NK-92 treated with Interleukin-12 subunit alpha and Interleukin-12 subunit beta, amount 100 ng/mL, for 24 hours (cell line): ENCODE results near the gene KRTAP20-1.

ENCODE experiments used
- DNase-seq: peaks from one replicate; lab custom pipeline; 2025; lab: John Stamatoyannopoulos, UW

The KRTAP20-1 gene

DNA sequence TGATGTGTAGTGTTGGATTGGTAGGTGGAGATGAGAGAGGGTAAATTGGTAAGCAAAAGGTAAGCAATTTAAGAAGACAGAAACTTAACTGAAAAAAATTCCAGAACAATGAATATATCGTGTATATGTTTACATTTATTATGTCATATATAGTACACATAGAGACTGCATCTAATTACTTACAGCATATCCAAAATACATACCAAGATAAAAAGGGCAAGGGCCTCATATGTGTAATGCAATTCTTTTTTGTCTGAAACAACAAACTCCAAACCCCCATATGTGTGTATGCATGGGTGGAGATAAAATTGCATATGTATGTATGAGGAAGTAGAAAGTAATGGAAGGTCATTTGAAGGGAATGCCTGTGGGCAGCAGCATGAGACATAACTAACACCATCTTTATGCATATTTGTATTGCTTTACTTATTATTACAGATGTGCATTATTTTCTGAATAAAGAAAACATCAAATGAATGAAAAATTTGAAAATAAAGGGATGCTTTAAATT, 30.7 kb downstream of the KRTAP20-1 start:
- DNase-seq, result no peak

- DNase-seq, result no peak
Observed at GRCh38 chr21:30652891-30653290, 36.7 kb downstream of the KRTAP20-1 start.
